HEK293 (cell line): Measurements from ENCODE around the gene TRIM44.

Experiments used
- CTCF ChIA-PET: fragments of 350-600 bp; formaldehyde crosslinking; extraction: SDS; loops from one replicate; lab custom pipeline; 2021; ENCODE audit warnings: antibody characterized with exemption; lab: Yijun Ruan, JAX
- POLR2A ChIA-PET: fragments of 300-600 bp; formaldehyde crosslinking; extraction: SDS; loops from one replicate; lab custom pipeline; 2020; ENCODE audit warnings: antibody characterized with exemption, inconsistent platforms; lab: Yijun Ruan, JAX
- H3K27ac ChIP-seq: fragments of 200-500 bp; sonication (Bioruptor generic); 2 replicates; pipeline ENCODE4 v1.5.1; 2014; ENCODE audit warnings: low read depth, low read length, control low read depth, inconsistent platforms; ENCODE audit errors: extremely low read depth
- H3K36me3 ChIP-seq, 2 experiments: fragments of 200-500 bp in 1 of 2; sonication (Bioruptor generic) in 1 of 2; 1 replicate in 1 of 2; 2 replicates in 1 of 2; pipeline ENCODE4 v1.5.1; 2014 to 2017; ENCODE audit warnings: inconsistent platforms in 2 of 2, low read length in 2 of 2; ENCODE audit not compliant: control insufficient read depth in 2 of 2, insufficient read depth in 1 of 2
- H3K4me1 ChIP-seq: fragments of 200-500 bp; sonication (Bioruptor generic); 2 replicates; pipeline ENCODE4 v1.5.1; 2014; ENCODE audit warnings: mild to moderate bottlenecking, low read length, inconsistent platforms; ENCODE audit not compliant: control insufficient read depth, insufficient read depth
- H3K4me3 ChIP-seq: 2 replicates; pipeline ENCODE4 v1.5.1; 2011; ENCODE audit warnings: low read depth, mild to moderate bottlenecking, control low read depth, low read length, moderate library complexity
- H3K9me3 ChIP-seq: fragments of 200-500 bp; sonication (Bioruptor generic); 2 replicates; pipeline ENCODE4 v1.5.1; 2014; ENCODE audit warnings: low read depth, low read length, inconsistent platforms; ENCODE audit not compliant: control insufficient read depth, insufficient read depth
- GLI2 ChIP-seq: fragments of 450-650 bp; formaldehyde crosslinking; IDR thresholded peaks from 2 replicates; pipeline ENCODE4; 2017; ENCODE audit warnings: missing biosample characterization, missing genetic modification characterization, low read depth, borderline replicate concordance
- SETDB1 ChIP-seq: IDR thresholded peaks from one replicate; pipeline ENCODE4 v1.6.1; 2017; ENCODE audit warnings: mild to moderate bottlenecking, low read length, moderate library complexity, mixed read lengths; ENCODE audit not compliant: insufficient read length
- ZNF211 ChIP-seq: fragments of 450-650 bp; formaldehyde crosslinking; IDR thresholded peaks from 2 replicates; pipeline ENCODE4 v1.5.1; 2016; ENCODE audit warnings: low read depth, missing biosample characterization, missing genetic modification characterization
- ZNF391 ChIP-seq: fragments of 450-650 bp; formaldehyde crosslinking; IDR thresholded peaks from 2 replicates; pipeline ENCODE4 v1.5.1; 2016; ENCODE audit warnings: low read depth, missing biosample characterization, missing genetic modification characterization, borderline replicate concordance
- ZNF433 ChIP-seq: fragments of 450-650 bp; formaldehyde crosslinking; IDR thresholded peaks from 2 replicates; pipeline ENCODE4 v1.5.1; 2016; ENCODE audit warnings: missing biosample characterization, missing genetic modification characterization, low read depth
- ZNF530 ChIP-seq: fragments of 450-650 bp; formaldehyde crosslinking; IDR thresholded peaks from 2 replicates; pipeline ENCODE4 v1.5.1; 2016; ENCODE audit warnings: low read depth, missing biosample characterization, missing genetic modification characterization
- ZNF558 ChIP-seq: fragments of 450-650 bp; formaldehyde crosslinking; IDR thresholded peaks from 2 replicates; pipeline ENCODE4 v1.5.1; 2016; ENCODE audit warnings: missing biosample characterization, missing genetic modification characterization
- ZNF596 ChIP-seq: fragments of 450-650 bp; IDR thresholded peaks from 2 replicates; pipeline ENCODE4 v1.5.0; 2018; ENCODE audit warnings: missing biosample characterization, mild to moderate bottlenecking, missing genetic modification characterization, moderate library complexity
- ZNF600 ChIP-seq: fragments of 450-650 bp; formaldehyde crosslinking; IDR thresholded peaks from 2 replicates; pipeline ENCODE4 v1.5.1; 2016; ENCODE audit warnings: missing biosample characterization, missing genetic modification characterization
- ZNF624 ChIP-seq: fragments of 450-650 bp; formaldehyde crosslinking; IDR thresholded peaks from 2 replicates; pipeline ENCODE4 v1.5.1; 2017; ENCODE audit warnings: missing biosample characterization, missing genetic modification characterization
- ZNF664 ChIP-seq: fragments of 450-650 bp; formaldehyde crosslinking; IDR thresholded peaks from 2 replicates; pipeline ENCODE4 v1.5.1; 2016; ENCODE audit warnings: missing biosample characterization, missing genetic modification characterization
- ZNF776 ChIP-seq: fragments of 450-650 bp; formaldehyde crosslinking; IDR thresholded peaks from 2 replicates; pipeline ENCODE4 v1.5.0; 2017; ENCODE audit warnings: missing biosample characterization, missing genetic modification characterization, borderline replicate concordance
- ZSCAN16 ChIP-seq: fragments of 450-650 bp; formaldehyde crosslinking; IDR thresholded peaks from 2 replicates; pipeline ENCODE4 v1.5.1; 2016; ENCODE audit warnings: missing biosample characterization, missing genetic modification characterization
- TF ChIP-seq, protein P1 (sequence below): fragments of 450-650 bp; formaldehyde crosslinking; IDR thresholded peaks from 2 replicates; pipeline ENCODE4 v1.5.1; 2016; ENCODE audit warnings: missing biosample characterization, missing genetic modification characterization
- TF ChIP-seq, protein P2 (sequence below): IDR thresholded peaks from 2 replicates; pipeline ENCODE4 v1.6.1; 2011; ENCODE audit warnings: mild to moderate bottlenecking, low read depth, low read length, borderline replicate concordance
- TF ChIP-seq, protein P3 (sequence below): fragments of 450-650 bp; formaldehyde crosslinking; IDR thresholded peaks from 2 replicates; pipeline ENCODE4; 2016; ENCODE audit warnings: missing biosample characterization, missing genetic modification characterization
- TF ChIP-seq, protein P4 (sequence below): fragments of 450-650 bp; formaldehyde crosslinking; IDR thresholded peaks from 2 replicates; pipeline ENCODE4 v1.5.1; 2016; ENCODE audit warnings: missing biosample characterization, missing genetic modification characterization
- TF ChIP-seq, protein P5 (sequence below): fragments of 450-650 bp; formaldehyde crosslinking; optimal IDR thresholded peaks from 2 replicates; pipeline ENCODE3; 2016; ENCODE audit warnings: missing biosample characterization, mild to moderate bottlenecking, missing genetic modification characterization
- TF ChIP-seq, protein P6 (sequence below): fragments of 450-650 bp; formaldehyde crosslinking; IDR thresholded peaks from 2 replicates; pipeline ENCODE4 v1.5.1; 2016; ENCODE audit warnings: missing biosample characterization, missing genetic modification characterization

TRIM44 gene

DNA sequence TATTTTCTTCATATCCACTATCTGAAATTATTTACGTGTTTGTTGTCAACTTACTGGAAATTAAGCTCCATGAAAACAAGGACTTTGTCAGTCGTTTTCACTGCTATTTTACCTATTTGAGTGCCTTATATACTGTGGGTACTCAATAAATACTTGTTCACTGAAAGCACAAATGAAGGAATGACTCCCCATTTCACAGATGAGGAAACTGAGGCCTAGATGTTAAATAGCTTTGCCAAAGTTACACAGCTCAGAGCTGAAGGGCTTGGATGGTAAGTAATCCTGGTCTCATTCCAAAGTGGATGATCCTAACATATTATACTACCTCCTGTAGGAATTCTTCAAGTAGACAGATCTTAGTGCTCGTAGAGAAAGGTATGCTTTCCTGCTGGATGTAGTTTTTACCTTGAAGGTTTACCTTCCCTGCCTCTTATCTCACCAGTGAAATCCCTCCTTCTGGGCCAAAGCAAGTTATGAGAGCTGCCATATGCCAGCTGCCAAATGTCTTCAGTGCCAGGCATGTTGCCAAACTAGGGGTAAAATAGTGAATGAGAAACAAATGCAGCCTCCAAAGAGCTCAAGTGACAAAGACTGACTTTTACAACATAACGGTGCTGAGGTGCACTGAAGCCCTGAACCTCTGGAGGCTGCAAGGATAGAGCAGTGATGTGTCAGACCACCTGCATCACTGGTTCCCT lies 129.7 kb downstream of the TRIM44 start:
- TF ChIP-seq, protein P1, sequence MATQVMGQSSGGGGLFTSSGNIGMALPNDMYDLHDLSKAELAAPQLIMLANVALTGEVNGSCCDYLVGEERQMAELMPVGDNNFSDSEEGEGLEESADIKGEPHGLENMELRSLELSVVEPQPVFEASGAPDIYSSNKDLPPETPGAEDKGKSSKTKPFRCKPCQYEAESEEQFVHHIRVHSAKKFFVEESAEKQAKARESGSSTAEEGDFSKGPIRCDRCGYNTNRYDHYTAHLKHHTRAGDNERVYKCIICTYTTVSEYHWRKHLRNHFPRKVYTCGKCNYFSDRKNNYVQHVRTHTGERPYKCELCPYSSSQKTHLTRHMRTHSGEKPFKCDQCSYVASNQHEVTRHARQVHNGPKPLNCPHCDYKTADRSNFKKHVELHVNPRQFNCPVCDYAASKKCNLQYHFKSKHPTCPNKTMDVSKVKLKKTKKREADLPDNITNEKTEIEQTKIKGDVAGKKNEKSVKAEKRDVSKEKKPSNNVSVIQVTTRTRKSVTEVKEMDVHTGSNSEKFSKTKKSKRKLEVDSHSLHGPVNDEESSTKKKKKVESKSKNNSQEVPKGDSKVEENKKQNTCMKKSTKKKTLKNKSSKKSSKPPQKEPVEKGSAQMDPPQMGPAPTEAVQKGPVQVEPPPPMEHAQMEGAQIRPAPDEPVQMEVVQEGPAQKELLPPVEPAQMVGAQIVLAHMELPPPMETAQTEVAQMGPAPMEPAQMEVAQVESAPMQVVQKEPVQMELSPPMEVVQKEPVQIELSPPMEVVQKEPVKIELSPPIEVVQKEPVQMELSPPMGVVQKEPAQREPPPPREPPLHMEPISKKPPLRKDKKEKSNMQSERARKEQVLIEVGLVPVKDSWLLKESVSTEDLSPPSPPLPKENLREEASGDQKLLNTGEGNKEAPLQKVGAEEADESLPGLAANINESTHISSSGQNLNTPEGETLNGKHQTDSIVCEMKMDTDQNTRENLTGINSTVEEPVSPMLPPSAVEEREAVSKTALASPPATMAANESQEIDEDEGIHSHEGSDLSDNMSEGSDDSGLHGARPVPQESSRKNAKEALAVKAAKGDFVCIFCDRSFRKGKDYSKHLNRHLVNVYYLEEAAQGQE (tag by site-specific recombination): no peak
- TF ChIP-seq, protein P2, sequence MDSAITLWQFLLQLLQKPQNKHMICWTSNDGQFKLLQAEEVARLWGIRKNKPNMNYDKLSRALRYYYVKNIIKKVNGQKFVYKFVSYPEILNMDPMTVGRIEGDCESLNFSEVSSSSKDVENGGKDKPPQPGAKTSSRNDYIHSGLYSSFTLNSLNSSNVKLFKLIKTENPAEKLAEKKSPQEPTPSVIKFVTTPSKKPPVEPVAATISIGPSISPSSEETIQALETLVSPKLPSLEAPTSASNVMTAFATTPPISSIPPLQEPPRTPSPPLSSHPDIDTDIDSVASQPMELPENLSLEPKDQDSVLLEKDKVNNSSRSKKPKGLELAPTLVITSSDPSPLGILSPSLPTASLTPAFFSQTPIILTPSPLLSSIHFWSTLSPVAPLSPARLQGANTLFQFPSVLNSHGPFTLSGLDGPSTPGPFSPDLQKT: no peak
- TF ChIP-seq ZNF558 (tag by site-specific recombination) (no peak), ZNF664 (tag by site-specific recombination) (no peak), ZNF600 (tag by site-specific recombination) (no peak), ZNF391 (no peak), ZNF530 (no peak), ZSCAN16 (tag by site-specific recombination) (no peak), ZNF596 (tag by site-specific recombination) (no peak), ZNF776 (tag by site-specific recombination) (no peak), GLI2 (tag by site-specific recombination) (no peak), ZNF433 (tag by site-specific recombination) (no peak), ZNF624 (tag by site-specific recombination) (no peak), ZNF211 (tag by site-specific recombination) (no peak), SETDB1 (no peak)
- TF ChIP-seq, protein P3, sequence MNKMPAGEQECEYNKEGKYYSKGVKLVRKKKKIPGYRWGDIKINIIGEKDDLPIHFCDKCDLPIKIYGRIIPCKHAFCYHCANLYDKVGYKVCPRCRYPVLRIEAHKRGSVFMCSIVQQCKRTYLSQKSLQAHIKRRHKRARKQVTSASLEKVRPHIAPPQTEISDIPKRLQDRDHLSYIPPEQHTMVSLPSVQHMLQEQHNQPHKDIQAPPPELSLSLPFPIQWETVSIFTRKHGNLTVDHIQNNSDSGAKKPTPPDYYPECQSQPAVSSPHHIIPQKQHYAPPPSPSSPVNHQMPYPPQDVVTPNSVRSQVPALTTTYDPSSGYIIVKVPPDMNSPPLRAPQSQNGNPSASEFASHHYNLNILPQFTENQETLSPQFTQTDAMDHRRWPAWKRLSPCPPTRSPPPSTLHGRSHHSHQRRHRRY: no peak
- TF ChIP-seq, protein P4, sequence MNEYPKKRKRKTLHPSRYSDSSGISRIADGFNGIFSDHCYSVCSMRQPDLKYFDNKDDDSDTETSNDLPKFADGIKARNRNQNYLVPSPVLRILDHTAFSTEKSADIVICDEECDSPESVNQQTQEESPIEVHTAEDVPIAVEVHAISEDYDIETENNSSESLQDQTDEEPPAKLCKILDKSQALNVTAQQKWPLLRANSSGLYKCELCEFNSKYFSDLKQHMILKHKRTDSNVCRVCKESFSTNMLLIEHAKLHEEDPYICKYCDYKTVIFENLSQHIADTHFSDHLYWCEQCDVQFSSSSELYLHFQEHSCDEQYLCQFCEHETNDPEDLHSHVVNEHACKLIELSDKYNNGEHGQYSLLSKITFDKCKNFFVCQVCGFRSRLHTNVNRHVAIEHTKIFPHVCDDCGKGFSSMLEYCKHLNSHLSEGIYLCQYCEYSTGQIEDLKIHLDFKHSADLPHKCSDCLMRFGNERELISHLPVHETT (tag by site-specific recombination): no peak
- TF ChIP-seq, protein P5, sequence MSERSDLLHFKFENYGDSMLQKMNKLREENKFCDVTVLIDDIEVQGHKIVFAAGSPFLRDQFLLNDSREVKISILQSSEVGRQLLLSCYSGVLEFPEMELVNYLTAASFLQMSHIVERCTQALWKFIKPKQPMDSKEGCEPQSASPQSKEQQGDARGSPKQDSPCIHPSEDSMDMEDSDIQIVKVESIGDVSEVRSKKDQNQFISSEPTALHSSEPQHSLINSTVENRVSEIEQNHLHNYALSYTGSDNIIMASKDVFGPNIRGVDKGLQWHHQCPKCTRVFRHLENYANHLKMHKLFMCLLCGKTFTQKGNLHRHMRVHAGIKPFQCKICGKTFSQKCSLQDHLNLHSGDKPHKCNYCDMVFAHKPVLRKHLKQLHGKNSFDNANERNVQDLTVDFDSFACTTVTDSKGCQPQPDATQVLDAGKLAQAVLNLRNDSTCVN (tag by site-specific recombination): no peak
- TF ChIP-seq, protein P6, sequence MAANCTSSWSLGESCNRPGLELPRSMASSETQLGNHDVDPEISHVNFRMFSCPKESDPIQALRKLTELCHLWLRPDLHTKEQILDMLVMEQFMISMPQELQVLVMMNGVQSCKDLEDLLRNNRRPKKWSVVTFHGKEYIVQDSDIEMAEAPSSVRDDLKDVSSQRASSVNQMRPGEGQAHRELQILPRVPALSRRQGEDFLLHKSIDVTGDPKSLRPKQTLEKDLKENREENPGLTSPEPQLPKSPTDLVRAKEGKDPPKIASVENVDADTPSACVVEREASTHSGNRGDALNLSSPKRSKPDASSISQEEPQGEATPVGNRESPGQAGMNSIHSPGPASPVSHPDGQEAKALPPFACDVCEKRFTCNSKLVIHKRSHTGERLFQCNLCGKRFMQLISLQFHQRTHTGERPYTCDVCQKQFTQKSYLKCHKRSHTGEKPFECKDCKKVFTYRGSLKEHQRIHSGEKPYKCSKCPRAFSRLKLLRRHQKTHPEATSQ: no peak
- ChIA-PET POLR2A (no interaction called here), CTCF (interaction anchor here (0.6 to 2.2 kb wide), 4 partner anchors 11 to 109 kb away, joined by 3 to 9 read pairs (median 4); no protein-coding TSS in a partner anchor)
- Histone ChIP-seq H3K4me1 (peaks cover 7% of the 10 kb centered on the region), H3K36me3 (no peaks in the 10 kb centered on the region), H3K4me3 (no peak overlapping the region), H3K27ac (no peak overlapping the region), H3K9me3 (no peaks in the 10 kb centered on the region)
